OCI-LY3 (cell line): ENCODE data around the gene ESPN.

Experiments
- EZH2phosphoT487 ChIP-seq: fragments of 200-600 bp; shearing (Covaris generic); IDR thresholded peaks from 2 replicates; pipeline ENCODE4 v1.6.1; 2018; ENCODE audit warnings: antibody characterized with exemption, mixed run types, low read depth
- TF ChIP-seq, protein P1 (sequence below): fragments of 200-600, 300-600 bp; sonication (generic); IDR thresholded peaks from 2 replicates; pipeline ENCODE4 v1.5.1; 2014; ENCODE audit warnings: antibody characterized with exemption, low read length, low read depth

DNA sequence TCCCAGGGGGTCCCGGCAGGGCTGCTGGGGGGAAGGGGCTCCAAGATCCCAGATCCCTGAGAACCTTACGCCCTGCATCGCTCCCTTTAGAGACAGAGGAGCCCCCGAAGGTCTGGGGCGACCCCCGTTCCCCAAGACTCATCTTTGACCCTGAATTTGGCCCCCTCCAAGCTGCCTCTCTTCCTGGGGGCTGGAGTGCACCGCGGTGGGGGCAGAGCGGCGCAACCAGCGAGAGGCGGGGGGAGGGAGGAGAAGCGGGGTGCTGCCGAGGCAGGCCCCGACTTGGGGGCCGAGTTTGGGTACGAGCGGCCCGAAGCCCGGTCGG lies 72.3 kb downstream of the ESPN start:
- TF ChIP-seq, protein P1, sequence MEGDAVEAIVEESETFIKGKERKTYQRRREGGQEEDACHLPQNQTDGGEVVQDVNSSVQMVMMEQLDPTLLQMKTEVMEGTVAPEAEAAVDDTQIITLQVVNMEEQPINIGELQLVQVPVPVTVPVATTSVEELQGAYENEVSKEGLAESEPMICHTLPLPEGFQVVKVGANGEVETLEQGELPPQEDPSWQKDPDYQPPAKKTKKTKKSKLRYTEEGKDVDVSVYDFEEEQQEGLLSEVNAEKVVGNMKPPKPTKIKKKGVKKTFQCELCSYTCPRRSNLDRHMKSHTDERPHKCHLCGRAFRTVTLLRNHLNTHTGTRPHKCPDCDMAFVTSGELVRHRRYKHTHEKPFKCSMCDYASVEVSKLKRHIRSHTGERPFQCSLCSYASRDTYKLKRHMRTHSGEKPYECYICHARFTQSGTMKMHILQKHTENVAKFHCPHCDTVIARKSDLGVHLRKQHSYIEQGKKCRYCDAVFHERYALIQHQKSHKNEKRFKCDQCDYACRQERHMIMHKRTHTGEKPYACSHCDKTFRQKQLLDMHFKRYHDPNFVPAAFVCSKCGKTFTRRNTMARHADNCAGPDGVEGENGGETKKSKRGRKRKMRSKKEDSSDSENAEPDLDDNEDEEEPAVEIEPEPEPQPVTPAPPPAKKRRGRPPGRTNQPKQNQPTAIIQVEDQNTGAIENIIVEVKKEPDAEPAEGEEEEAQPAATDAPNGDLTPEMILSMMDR, result no peak
- no peak for TF ChIP-seq EZH2phosphoT487
